ENCODE results near the gene LRP6.
"Not testable (repeated sequence)": the region's sequence is repeated elsewhere in the genome, so short reads cannot be mapped to it uniquely, and the experiment has no call there.

The LRP6 gene

DNA sequence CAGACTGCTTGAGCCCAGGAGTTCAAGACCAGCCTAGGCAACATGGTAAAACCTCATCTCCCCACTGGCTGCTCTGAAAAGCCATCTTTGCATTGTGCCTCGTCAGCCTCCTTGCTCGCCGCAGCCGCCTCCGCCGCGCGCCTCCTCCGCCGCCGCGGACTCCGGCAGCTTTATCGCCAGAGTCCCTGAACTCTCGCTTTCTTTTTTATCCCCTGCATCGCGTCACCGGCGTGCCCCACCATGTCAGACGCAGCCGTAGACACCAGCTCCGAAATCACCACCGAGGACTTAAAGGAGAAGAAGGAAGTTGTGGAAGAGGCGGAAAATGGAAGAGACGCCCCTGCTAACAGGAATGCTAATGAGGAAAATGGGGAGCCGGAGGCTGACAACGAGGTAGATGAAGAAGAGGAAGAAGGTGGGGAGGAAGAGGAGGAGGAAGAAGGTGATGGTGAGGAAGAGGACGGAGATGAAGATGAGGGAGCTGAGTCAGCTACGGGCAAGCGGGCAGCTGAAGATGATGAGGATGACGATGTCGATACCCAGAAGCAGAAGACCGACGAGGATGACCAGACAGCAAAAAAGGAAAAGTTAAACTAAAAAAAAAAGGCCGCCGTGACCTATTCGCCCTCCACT is 155.8 kb downstream of the LRP6 start:
- DNase-seq, result not testable (repeated sequence)

DNA sequence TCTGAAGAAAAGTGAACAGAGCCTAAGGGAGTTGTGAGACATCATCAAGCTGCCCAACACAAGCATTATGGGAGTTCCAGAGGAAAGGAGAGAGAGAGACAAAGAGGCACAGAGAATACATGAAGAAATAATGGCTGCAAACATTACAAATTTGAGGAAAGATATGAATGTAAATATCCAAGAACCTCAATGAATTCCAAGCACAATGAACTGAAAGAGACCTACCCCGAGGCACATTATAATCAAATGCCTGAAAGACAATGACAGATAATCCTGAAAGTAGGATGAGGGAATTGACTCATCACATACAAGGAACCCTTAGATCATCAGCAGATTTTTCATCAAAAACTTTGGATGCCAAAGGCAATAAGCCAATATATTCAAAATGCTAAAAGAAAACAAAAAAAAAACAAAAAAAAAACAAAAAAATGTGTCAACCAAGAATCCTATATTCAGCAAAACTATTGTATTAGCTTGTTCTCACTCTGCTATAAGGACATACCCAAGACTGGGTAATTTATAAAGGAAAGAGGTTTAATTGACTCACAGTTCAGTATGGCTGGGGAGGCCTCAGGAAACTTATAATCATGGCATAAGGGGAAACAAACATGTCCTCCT is 158.3 kb downstream of the LRP6 start:
- no peak for DNase-seq

DNA sequence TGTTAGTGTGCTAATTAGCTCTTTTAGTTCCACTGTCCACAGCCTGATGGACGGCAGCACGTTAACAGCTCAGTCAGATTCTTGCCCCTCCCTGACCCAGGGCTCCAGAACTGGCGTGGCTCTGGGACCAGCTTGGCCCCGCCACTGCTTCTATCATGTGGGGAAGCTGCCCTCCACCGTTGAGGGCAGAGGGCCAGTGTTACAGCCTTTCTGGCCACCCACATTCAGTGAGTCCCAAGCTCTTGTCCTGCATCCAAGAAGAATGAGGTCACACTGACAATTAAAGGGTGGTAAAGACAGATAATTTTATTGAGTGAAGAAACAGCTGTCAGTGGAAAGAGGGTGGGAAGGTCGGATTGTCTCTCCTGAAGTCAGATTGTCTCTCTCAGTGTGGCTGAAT is 159.2 kb downstream of the LRP6 start:
- DNase-seq, result no peak

DNA sequence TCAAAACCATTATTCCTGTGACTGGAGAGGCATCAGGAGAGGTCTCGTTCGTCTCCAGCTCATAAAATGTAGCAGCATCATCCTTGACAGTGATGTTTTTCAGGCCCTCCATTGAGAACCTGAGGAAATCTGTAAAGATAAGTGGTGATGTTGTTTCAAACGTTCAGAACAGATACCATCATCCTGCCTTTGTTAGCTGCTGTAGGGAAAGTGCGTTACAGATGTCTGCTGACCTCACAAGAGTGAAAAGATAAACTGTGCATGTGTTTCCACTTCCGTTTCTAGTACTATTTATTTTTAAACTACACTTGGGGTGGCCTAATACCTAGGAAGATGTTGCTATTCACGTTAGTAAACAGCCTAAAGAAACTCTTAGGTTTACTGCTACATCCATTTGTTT is 167.7 kb downstream of the LRP6 start:
- no peak for DNase-seq

DNA sequence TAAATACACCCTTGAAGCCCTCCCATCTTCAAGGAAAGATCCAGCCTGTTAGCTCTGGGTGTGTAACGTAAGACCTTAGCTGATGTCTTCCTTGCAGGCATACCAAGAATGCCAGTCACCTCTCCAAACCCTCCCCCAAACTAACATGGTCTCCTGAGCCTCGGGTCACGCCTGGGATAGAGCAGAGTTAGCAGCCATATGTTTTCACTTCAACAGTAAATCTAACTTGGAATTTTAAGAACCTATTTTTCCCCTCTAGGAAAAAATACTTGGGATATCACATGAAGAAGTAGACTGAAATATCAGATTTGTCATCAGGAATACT is 168.2 kb downstream of the LRP6 start:
- DNase-seq, result no peak

DNA sequence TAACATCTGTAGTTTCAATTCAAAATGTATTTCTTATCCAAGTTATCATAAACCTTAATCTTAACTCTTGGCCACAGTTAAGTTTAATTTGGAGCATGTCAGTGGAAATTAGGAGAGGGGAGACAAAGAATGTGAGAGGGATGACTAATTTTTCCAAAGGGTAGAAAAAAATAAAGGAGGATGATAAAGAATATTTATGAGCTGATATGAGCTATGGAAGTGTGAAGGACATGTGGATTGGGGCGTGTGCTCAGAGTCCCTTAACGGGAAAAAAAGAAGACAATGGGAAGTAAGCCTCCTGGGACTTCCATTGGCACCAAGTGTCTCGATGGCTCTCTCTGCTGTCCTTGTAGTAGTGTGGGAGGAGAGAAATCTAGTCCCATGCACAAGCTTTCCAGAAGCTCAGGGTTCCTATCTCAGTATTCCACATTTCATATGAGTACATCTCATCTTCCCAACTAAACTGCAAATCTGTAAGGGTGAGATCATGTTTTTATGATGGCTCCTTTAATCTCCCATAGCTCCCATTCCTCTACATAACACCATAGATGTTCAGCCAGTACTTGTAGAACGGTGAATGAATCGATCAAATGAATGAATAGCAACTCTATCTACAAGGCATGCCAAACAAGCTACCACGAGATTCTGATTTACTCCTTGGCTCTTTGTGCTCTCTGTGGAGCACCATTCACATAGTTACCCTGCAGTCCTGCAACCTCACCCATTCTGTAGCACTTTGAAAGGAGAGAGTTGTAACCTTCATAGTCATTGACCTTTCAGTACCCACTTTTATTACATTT is 168.8 kb downstream of the LRP6 start:
- no peak for DNase-seq

DNA sequence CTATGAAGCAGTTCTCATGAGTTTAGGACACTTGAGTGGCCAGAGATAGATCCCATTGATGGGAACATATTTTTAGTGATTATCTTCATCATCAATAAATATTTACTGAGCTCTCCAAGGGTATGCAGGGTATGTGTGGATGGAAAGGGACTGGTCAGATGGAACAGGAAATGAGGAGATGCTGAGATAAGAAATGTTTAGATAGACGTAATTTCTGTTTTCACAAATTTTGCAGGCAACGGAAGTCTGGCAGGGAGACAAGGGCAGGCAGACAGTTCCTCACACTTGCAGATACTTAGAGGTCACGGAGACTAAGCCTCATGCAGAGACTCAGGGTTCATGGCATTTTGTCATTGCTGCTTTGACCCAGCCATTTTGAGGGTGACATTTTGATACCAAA is 171.8 kb downstream of the LRP6 start:
- no peak for DNase-seq

DNA sequence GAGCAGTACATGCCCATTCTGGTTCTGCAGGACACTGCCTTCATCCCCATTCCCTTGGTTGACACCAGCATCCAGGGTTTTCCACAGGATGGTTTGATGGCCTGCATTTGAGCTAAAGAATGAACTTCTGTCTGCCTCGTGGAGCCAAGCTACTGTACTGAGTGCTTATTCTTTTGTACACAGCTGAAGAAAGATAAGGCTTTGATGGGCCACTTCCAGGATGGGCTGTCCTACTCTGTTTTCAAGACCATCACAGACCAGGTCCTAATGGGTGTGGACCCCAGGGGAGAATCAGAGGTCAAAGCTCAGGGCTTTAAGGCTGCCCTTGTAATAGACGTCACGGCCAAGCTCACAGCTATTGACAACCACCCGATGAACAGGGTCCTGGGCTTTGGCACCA is 172.4 kb downstream of the LRP6 start:
- no peak for DNase-seq

DNA sequence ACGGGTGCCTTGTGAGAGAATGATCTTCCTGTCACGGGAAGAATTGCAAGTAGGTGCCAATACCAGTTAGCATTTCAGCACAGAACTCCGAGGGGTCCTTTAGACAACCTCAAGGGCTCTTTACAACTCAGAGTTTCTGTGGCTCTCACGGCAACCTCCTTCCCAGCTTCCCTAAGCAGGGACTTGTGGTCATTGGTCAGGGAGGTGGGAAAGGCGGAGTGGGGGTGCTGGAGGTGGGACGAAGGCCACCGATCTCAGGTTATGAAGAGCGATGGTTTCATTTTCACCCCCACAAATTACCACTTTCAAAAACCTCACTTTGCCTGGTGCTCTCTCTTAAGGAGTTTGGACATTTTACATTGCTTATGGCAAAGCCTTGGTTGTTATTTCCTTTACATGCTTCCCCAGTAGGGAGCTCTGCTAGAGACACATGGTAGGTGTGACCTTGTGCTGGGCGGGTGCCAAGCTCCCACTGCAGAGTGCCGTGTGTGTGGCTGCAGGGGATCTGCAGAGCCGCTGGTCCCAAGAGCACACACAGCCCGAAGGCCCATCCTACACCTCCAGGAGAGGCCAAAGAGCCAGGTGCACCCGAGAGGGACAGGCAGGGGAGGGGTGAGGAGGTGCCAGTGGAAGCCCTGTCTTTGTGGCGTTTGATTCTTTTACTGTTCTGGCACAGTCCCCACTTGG is 174.7 kb downstream of the LRP6 start:
- DNase-seq, result no peak

DNA sequence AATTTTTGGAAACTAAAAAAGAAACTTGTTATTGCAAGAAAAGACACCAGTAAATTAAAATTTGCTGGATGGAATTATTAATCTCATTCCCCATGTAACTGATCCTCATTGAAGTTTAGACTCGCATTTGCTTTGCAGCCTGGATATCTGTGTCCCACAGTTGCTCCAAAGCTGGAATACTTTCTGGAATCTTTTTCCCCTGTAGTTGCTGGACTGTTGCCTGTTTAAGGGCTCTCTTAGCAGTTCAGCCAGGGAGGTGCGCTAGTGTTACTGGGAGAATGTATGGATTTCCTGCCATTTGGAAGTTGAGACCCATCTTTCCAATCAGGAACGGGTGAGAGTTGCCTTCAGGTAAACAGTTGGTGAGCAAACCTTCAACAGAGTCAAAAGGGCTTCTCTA is 175.8 kb downstream of the LRP6 start:
- no peak for DNase-seq

DNA sequence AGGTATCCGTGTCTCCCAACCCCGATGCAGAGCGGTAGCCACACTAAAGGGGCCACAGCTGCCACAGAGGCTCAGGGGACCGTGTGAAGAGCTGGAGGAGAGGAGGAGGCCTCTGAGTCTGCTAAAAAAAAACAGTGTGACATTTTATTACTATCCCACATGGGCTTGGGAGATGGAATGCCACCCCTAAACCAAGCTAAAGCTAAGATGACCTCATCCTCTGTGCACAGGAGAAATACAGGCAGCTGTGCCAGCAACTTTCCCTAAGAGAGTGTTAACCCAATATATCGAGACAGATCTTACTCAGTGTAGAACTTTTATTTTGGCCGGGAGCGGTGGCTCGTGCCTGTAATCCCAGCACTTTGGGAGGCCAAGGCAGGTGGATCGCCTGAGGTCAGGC is 178.1 kb downstream of the LRP6 start:
- DNase-seq, result no peak

DNA sequence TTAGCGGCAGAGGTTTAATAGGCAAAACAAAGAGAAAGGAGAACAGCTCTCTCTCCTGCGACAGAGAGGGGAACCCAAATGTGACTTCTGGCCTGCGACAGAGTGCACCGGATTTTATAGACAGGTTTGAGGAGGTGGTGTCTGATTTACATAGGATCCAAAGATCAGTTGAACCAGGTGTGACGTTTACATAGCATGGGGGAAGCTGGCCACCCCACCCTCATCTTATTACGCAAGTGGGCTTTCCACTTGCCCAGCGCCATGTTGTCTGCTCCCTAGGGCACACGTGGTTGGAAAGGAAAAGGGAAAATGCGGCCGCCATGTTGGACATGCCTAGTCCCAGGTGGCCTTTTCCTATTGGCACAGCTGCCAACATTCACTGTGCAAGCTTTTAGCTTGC is 178.7 kb downstream of the LRP6 start:
- no peak for DNase-seq

DNA sequence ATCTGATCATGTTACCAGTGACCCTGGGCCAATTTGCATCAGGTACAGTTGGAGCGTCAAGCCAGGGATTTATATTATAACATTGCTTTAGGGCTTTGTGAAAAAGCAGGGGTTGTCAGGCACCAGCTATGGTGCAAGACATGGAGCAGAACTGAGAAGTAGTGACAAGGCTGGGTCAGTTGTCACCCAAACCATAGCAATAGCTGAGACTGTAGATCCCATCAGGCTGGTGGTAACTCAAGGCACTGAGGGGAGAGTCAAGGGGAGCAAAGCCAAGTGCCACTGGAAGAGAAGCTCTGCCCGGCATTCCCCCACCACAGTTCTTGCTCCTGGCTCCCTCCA is 179.2 kb downstream of the LRP6 start:
- DNase-seq, result no peak

DNA sequence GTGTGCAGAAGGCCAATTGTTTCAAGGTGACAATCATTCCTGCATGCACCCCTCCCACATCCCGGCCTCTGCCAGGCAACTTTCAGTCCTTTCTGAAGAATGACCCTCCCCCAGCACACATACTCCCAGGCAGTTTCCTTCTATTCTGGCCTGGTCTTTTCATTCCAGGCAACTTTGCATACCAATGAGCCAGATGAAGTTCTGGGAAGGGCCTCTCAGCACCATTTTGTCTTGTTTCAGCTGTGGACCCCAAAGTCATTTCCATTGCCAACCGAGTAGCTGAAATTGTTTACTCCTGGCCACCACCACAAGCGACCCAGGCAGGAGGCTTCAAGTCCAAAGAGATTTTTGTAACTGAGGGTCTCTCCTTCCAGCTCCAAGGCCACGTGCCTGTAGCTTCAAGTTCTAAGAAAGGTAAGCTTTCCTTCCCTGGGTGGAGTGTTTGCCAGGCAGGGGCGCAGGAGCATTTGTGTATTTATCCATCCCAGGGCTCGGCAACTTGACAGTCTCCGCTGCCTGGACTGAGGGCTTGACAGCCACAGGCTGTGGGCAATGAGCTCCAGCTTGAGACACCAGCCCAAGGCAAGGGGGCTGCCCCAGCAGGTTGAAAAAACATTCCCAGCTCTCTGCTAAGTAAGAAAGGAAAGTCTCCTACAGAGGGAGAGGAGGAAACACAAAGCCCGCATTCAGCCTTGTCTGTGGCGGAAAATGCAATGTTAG is 179.7 kb downstream of the LRP6 start:
- no peak for DNase-seq

DNA sequence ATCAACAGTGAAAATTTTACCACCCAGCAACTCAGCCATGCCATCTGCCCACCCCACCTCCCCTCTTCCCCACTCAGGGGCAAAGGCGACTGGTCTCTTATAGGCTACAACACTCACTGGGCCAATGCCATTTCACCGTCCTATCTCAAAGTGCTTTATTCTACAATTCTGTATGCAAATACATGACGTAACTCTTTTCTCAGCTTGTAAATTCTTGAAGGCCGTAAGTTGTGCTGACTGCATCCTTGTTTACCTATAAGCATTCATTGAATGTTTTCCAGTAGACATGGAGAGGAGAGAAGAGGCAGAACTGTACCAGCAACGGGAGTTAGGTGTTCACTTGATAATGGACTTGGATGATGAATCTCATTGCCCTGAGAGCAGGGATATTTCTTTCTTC is 180.5 kb downstream of the LRP6 start:
- DNase-seq, result no peak

DNA sequence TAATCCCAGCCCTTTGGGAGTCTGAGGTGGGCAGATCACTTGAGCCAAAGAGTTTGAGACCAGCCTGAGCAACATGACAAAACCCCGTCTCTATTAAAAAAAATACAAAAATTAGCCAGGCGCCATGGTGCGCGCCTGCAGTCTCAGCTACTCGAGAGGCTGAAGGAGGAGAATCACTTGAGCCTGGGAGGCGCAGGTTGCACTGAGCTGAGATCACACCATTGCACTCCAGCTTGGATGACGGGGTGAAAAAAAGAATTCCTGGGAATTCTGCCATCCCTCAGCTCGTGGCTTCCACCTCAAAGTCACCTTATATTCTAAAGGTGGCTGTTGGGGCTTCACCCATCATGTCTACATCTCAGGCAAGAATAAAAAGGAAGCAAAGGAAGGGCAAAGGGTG is 183.2 kb downstream of the LRP6 start:
- DNase-seq, result no peak

DNA sequence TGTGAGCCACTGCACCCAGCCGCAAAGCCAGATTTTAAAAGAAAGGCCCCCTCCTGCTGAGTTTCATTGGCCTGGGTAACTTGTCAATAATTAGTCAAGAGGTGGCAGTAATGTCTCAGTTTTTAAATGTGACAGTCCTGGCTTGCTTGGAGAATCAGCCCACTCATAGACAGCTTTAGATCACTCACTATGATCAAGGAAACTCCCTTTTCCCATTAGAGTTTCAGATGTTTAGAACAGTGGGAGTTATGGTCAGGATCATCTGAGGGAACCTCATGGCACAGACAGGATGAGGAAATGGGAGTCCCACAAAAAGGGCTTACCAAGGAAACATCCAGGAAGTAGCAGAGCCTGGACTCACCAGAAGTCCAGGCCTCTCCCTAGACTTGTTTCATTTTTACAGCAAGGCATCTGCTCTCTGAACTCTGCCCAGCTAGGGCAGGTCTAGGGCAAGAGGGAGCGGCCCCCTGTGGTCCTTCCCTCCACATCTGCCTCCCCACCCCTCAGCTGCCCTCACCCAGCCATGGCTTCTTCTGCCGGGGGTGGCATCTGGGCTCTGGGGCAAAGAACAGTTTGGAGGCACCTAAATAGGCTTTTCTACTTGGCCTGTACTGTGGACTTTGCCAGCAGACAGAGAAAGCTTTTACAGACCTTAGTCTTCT is 184.9 kb downstream of the LRP6 start:
- DNase-seq, result no peak

DNA sequence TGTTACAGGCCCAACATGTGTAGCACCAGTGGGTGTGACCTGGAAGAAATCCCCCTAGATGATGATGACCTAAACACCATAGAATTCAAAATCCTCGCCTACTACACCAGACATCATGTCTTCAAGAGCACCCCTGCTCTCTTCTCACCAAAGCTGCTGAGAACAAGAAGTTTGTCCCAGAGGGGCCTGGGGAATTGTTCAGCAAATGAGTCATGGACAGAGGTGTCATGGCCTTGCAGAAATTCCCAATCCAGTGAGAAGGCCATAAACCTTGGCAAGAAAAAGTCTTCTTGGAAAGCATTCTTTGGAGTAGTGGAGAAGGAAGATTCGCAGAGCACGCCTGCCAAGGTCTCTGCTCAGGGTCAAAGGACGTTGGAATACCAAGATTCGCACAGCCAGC is 187.6 kb downstream of the LRP6 start:
- no peak for DNase-seq

DNA sequence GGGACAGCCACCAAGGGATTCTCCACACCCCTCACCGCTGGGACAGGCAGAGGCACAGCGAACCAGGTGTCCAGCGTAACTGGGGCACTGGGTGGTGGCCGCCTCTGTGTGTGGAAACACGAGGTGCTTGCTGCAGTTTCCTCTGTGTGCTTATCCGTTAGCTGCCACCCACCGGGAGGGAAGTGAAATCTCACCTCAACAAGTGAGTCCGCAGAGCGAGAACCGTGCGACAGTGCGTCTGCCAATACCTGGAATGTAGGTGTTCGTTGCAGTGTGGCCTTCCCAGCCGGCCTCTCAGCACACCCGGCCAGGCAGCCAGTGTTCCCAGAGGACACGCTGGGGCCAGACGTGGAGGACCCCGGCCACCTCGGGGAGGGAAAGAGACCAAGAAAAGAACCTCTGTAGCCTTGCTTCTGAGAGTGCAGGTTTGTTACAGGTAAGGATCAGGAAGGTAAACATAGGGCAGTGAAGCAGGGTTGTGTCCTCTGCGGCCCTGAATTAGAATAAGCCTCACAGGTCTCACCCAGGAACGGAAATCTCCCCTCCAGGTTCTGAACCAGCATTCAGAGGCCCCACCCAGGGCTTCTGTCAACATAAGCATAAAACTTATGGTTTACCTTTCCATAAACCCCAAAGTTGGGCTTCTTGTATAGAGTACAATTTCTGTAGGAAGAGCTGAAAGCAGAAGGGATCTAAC is 194.6 kb downstream of the LRP6 start:
- DNase-seq, result peak; percentile 57

DNA sequence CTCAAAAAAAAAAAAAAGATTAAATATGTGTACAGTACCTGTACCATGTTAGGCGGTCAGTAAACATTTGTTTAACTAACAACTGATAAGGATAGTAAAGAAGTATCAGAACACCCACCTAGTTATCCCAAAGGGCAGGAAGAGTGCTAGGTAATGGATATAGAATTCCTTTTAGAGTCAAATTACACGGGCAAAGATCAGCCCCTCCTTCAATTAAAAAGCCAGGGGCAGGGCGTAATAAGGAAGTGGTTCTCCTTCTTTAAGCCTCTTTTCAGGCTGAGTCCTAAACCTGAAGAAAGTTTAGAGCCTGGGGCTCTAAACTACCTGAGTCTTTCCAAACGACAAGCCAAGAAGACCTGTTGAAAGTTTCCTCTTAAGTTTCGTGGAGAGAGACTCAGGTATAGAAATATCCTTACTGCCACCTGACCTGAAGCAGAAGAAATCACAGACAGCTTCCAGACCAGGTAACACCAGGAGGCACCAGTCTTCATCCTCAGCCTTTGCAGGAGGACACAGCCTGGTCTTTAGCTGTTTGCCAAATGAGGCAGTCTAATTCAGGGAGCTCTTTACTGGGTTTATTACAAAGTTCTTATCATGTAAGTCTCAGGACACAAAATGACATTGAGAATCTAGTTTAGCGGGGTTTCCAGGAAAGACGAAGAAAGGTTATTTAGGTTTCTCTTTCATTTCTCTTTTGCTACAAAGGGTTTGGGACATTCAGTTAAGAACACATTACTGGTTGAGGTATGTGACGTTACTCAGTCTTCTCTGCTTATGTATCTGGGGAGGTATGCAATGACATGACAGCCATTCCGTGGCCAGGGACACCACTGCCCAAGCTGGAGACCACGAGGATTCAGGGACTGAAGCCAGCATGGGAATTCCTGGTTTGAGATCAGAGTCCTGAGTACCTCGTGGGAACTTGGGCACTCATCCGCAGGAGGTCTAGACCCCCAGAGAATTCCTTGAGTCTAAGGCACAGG is 195.9 kb downstream of the LRP6 start, which contains the start of gene BCL2L14:
Gene BCL2L14, plus strand, starts transcription at position 266 of the 983 bp plus-strand sequence. CDS start 8,367 bp downstream, outside the sequence.
- peak; percentile 9 for DNase-seq

All from CD4-positive, alpha-beta T cell treated with Interleukin-17A for 4 hours (primary cell).